Stimulated activated CD8-positive, alpha-beta memory T cell treated with anti-CD3 and anti-CD28 coated beads, Interleukin-2, amount 100 ng/mL, for 48 hours (primary cell): ENCODE results near the gene TXNDC11.

Experiments used
- DNase-seq, 2 donors: peaks; one replicate each; pipeline ENCODE4 v3.0.0-alpha.2; 2020; ENCODE audit warnings: low read depth in 2 of 2

Gene TXNDC11

GRCh38 chr16:11722468-11722808, 20.2 kb downstream of the TXNDC11 start:
- no peak for DNase-seq

GRCh38 chr16:11721781-11722467, 20.7 kb downstream of the TXNDC11 start:
- DNase-seq = no peak

- DNase-seq = no peak
Measured at GRCh38 chr16:11719762-11720161, 22.9 kb downstream of the TXNDC11 start.

GRCh38 chr16:11719171-11719570, 23.5 kb downstream of the TXNDC11 start:
- DNase-seq = no peak

- no peak for DNase-seq
Measured at GRCh38 chr16:11717811-11718210, 24.8 kb downstream of the TXNDC11 start.

- no peak for DNase-seq
Measured at GRCh38 chr16:11716336-11716735, 26.3 kb downstream of the TXNDC11 start.

- no peak for DNase-seq
Measured at GRCh38 chr16:11715246-11715947, 27.3 kb downstream of the TXNDC11 start.

- no peak for DNase-seq
Measured at GRCh38 chr16:11712122-11712521, 30.5 kb downstream of the TXNDC11 start.

GRCh38 chr16:11711662-11712061, 31.0 kb downstream of the TXNDC11 start:
- DNase-seq = no peak

GRCh38 chr16:11708421-11708820, 34.2 kb downstream of the TXNDC11 start:
- no peak for DNase-seq

GRCh38 chr16:11707679-11708197, 34.9 kb downstream of the TXNDC11 start:
- no peak for DNase-seq

- DNase-seq = no peak
Measured at GRCh38 chr16:11706180-11706742, 36.4 kb downstream of the TXNDC11 start.

GRCh38 chr16:11705311-11706025, 37.2 kb downstream of the TXNDC11 start:
- no peak for DNase-seq

- DNase-seq = no peak
Measured at GRCh38 chr16:11700264-11701029, 42.2 kb downstream of the TXNDC11 start.

- DNase-seq = no peak
Measured at GRCh38 chr16:11699234-11699894, 43.3 kb downstream of the TXNDC11 start.

- no peak for DNase-seq
Measured at GRCh38 chr16:11698271-11698689, 44.4 kb downstream of the TXNDC11 start.

- no peak for DNase-seq
Measured at GRCh38 chr16:11697319-11697718, 45.3 kb downstream of the TXNDC11 start.

GRCh38 chr16:11696266-11697012, 46.2 kb downstream of the TXNDC11 start:
- DNase-seq = no peak

GRCh38 chr16:11692651-11693050, 50.0 kb downstream of the TXNDC11 start:
- DNase-seq = no peak

- no peak for DNase-seq
Measured at GRCh38 chr16:11692171-11692570, 50.5 kb downstream of the TXNDC11 start.
